ENCODE results near the gene PFKM. TPM values are rescaled to one million over a fixed set of nuclear protein-coding genes. Genes with fewer than 3 reads are reported as not detected.

Gene PFKM
- total RNA-seq, 1 donor = 64.8 TPM

DNA sequence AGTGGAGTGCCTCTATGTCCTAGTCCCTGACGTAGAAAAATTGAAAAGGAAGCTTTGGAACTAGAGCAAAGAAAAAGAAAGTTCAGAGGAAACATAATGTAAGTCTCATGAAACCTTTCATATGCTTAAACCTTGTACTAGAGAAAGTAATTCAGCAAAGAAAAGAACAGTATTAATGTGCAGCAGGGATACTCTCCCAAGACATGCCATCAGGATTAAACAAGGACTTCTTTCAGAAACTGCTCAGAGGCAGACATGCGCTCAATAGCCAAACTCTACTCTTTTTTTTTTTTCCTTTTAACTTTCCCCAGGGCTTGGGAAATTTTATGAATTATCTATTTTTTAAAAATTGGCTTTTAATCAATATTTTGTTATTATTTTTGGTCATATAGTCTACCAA is 45.3 kb downstream of the PFKM start:
- Histone ChIP-seq H3K36me3 (ENCODE audit: insufficient read depth, low read length) (no peaks in the 10 kb centered on the region), H3K27me3 (ENCODE audit: insufficient read depth, low read length) (peaks cover 14% of the 10 kb centered on the region), H3K4me3 (ENCODE audit: insufficient read depth, low read length) (no peak overlapping the region), H2AFZ (ENCODE audit: low read length) (no peak overlapping the region), H3K4me1 (ENCODE audit: insufficient read depth, low read length) (no peaks in the 10 kb centered on the region), H3K27ac (ENCODE audit: low read depth, low read length) (no peak overlapping the region), H3K4me2 (ENCODE audit: insufficient read depth, low read length) (no peak overlapping the region), H4K20me1 (ENCODE audit: insufficient read depth, low read length) (no peaks in the 10 kb centered on the region), H3K79me2 (ENCODE audit: insufficient read depth, low read length) (no peaks in the 10 kb centered on the region), H3K9me3 (ENCODE audit: low read depth, low read length) (no peaks in the 10 kb centered on the region)
- TF ChIP-seq CTCF (IDR thresholded peaks at IDR 0.05; ENCODE audit: extremely low read depth, low read depth, low read length) = no peak
- DNase-seq (ENCODE audit: insufficient read length, low spot score, missing footprints) = no peak

GRCh38 chr12:48165089-48165981 is 46.2 kb downstream of the PFKM start:
- peak; percentile 93 for TF ChIP-seq CTCF (IDR thresholded peaks at IDR 0.05; ENCODE audit: extremely low read depth, low read depth, low read length)
- Histone ChIP-seq H2AFZ (ENCODE audit: low read length) (no peak overlapping the region), H3K4me3 (ENCODE audit: insufficient read depth, low read length) (no peak overlapping the region), H3K9me3 (ENCODE audit: low read depth, low read length) (no peaks in the 10 kb centered on the region), H3K27me3 (ENCODE audit: insufficient read depth, low read length) (peaks cover 14% of the 10 kb centered on the region), H3K36me3 (ENCODE audit: insufficient read depth, low read length) (no peaks in the 10 kb centered on the region), H3K27ac (ENCODE audit: low read depth, low read length) (no peak overlapping the region), H4K20me1 (ENCODE audit: insufficient read depth, low read length) (no peaks in the 10 kb centered on the region), H3K4me1 (ENCODE audit: insufficient read depth, low read length) (no peaks in the 10 kb centered on the region), H3K4me2 (ENCODE audit: insufficient read depth, low read length) (no peak overlapping the region), H3K79me2 (ENCODE audit: insufficient read depth, low read length) (no peaks in the 10 kb centered on the region)
- peak; percentile 86 for DNase-seq (ENCODE audit: insufficient read length, low spot score, missing footprints)

GRCh38 chr12:48169011-48169410 is 49.8 kb downstream of the PFKM start:
- peaks cover 6% of the 10 kb centered on the region for H3K27me3 ChIP-seq (ENCODE audit: insufficient read depth, low read length)
- H3K36me3 ChIP-seq (ENCODE audit: insufficient read depth, low read length) = no peaks in the 10 kb centered on the region
- H4K20me1 ChIP-seq (ENCODE audit: insufficient read depth, low read length) = no peaks in the 10 kb centered on the region

More at GRCh38 chr12:48169011-48169410, 49.8 kb downstream of the PFKM start:
- H3K9me3 ChIP-seq (ENCODE audit: low read depth, low read length) = no peaks in the 10 kb centered on the region
- no peak overlapping the region for H2AFZ ChIP-seq (ENCODE audit: low read length)
- DNase-seq (ENCODE audit: insufficient read length, low spot score, missing footprints) = peak; percentile 62
- H3K27ac ChIP-seq (ENCODE audit: low read depth, low read length) = no peak overlapping the region
- no peak overlapping the region for H3K4me2 ChIP-seq (ENCODE audit: insufficient read depth, low read length)
- no peak for TF ChIP-seq CTCF (IDR thresholded peaks at IDR 0.05; ENCODE audit: extremely low read depth, low read depth, low read length)
- H3K79me2 ChIP-seq (ENCODE audit: insufficient read depth, low read length) = no peaks in the 10 kb centered on the region
- no peaks in the 10 kb centered on the region for H3K4me1 ChIP-seq (ENCODE audit: insufficient read depth, low read length)
- H3K4me3 ChIP-seq (ENCODE audit: insufficient read depth, low read length) = no peak overlapping the region
